Endothelial cell (in vitro differentiated cells): ENCODE results near the gene NDUFV2. TPM values are rescaled to one million over a fixed set of nuclear protein-coding genes. Genes with fewer than 3 reads are reported as not detected.

Experiments used
- DNase-seq: peaks from one replicate; pipeline ENCODE4 v3.0.0; 2021; ENCODE audit warnings: low spot score
- H3K27ac Mint-ChIP-seq: one replicate; pipeline ENCODE4 v1.8.0; 2021; ENCODE audit warnings: mixed read lengths, inconsistent platforms; ENCODE audit not compliant: unreplicated experiment
- H3K27me3 Mint-ChIP-seq: one replicate; pipeline ENCODE4 v1.8.0; 2021; ENCODE audit warnings: mild to moderate bottlenecking, moderate library complexity, mixed read lengths, inconsistent platforms; ENCODE audit not compliant: unreplicated experiment
- H3K36me3 Mint-ChIP-seq: one replicate; pipeline ENCODE4 v1.8.0; 2021; ENCODE audit warnings: mild to moderate bottlenecking, low read depth, mixed read lengths, inconsistent platforms; ENCODE audit not compliant: unreplicated experiment
- H3K4me1 Mint-ChIP-seq: one replicate; pipeline ENCODE4 v1.8.0; 2021; ENCODE audit warnings: mild to moderate bottlenecking, mixed read lengths, inconsistent platforms; ENCODE audit not compliant: unreplicated experiment
- H3K4me3 Mint-ChIP-seq: one replicate; pipeline ENCODE4 v1.8.0; 2021; ENCODE audit warnings: mild to moderate bottlenecking, mixed read lengths, inconsistent platforms; ENCODE audit not compliant: unreplicated experiment
- H3K9me3 Mint-ChIP-seq: one replicate; pipeline ENCODE4 v1.8.0; 2021; ENCODE audit warnings: mixed read lengths, inconsistent platforms; ENCODE audit not compliant: unreplicated experiment
- CTCF ChIP-seq: fragments of 200-600 bp; sonication (generic); IDR thresholded peaks from one replicate; pipeline ENCODE4 v1.5.0; 2021; ENCODE audit warnings: antibody characterized with exemption; ENCODE audit not compliant: unreplicated experiment
- total RNA-seq: library from RNA; stranded (reverse); fragmentation: NEBNext Ultra II Directional; extraction: Animal tissue kit (Norgen Biotek cat#: 25700); gene quantifications from one replicate; pipeline ENCODE4 v1.2.1, GENCODE V29; 2021; ENCODE audit not compliant: unreplicated experiment

The NDUFV2 gene
- total RNA-seq, 1 donor from 2014 or later, result 102 TPM

- no peak for DNase-seq
- peak overlapping the region; percentile 72 for H3K27ac Mint-ChIP-seq
- peaks cover 7% of the 10 kb centered on the region for H3K27me3 Mint-ChIP-seq
- H3K4me3 Mint-ChIP-seq, result peak overlapping the region; percentile 97
- H3K9me3 Mint-ChIP-seq, result no peaks in the 10 kb centered on the region
- H3K36me3 Mint-ChIP-seq, result peaks cover 15% of the 10 kb centered on the region
- no peak for TF ChIP-seq CTCF
- peaks cover 12% of the 10 kb centered on the region for H3K4me1 Mint-ChIP-seq
Measured at GRCh38 chr18:9135081-9135911, 32.8 kb downstream of the NDUFV2 start.

GRCh38 chr18:9135912-9136314 lies 33.4 kb downstream of the NDUFV2 start:
- H3K9me3 Mint-ChIP-seq, result no peaks in the 10 kb centered on the region
- H3K36me3 Mint-ChIP-seq, result peaks cover 15% of the 10 kb centered on the region
- H3K27me3 Mint-ChIP-seq, result peaks cover 7% of the 10 kb centered on the region
- TF ChIP-seq CTCF, result no peak
- DNase-seq, result peak; percentile 27
- H3K27ac Mint-ChIP-seq, result peak overlapping the region; percentile 85
- peaks cover 12% of the 10 kb centered on the region for H3K4me1 Mint-ChIP-seq
- peak overlapping the region; percentile 97 for H3K4me3 Mint-ChIP-seq

GRCh38 chr18:9136315-9137155 lies 34.0 kb downstream of the NDUFV2 start, which contains the start of gene ANKRD12:
ANKRD12 (plus strand) TSS chr18:9136781; CDS start chr18:9182433, 45,652 bp downstream.
- Mint-ChIP-seq H3K27ac (peak within 1 kb of the TSS; percentile 85), H3K27me3 (peaks cover 8% of the 10 kb centered on the region), H3K4me3 (peak within 1 kb of the TSS; percentile 97), H3K4me1 (peaks cover 12% of the 10 kb centered on the region), H3K9me3 (no peaks in the 10 kb centered on the region), H3K36me3 (peaks cover 15% of the 10 kb centered on the region)
- peak; percentile 97 for DNase-seq
- no peak for TF ChIP-seq CTCF

GRCh38 chr18:9137168-9138066 lies 34.9 kb downstream of the NDUFV2 start:
- Mint-ChIP-seq H3K27me3 (peaks cover 8% of the 10 kb centered on the region), H3K27ac (peak overlapping the region; percentile 84), H3K4me1 (peaks cover 12% of the 10 kb centered on the region), H3K36me3 (peaks cover 15% of the 10 kb centered on the region), H3K9me3 (no peaks in the 10 kb centered on the region), H3K4me3 (peak overlapping the region; percentile 96)
- DNase-seq, result peak; percentile 64
- TF ChIP-seq CTCF, result no peak
